Measurements from ENCODE around the gene VWDE.

Gene VWDE

DNA sequence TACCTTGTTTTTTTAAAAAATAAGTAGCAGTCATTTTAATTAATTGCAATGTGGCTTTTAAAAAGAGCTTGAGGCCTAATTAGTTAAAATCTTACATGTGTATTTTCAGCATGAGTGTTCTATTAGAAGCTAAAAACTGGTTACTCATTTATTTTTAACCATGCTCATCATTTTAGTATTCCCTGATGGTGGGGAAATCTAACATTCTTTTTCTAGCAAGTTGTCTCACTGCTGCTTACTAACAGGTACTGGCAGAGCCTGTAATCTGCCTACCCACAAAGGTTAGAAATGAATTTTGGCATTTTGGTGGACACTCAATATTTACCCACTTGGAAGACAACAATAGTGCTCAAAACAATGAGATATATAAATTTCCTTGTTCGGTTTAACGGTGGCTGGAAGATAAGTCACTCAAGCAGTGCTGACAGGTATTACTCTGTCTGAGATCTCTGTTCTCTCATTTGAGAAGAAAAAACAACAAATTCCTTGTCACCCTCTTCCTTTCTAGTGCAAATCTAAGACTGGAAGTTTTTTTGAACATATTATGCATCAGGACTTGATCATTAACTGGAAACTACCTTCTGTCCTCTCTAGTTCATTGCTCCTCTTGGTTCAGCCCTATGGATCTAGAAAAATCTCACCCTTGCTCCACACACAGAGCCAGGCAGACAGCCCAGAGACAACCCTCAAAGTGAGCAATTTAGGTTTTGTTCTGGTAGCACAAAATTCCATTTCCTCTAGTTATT lies 83.3 kb downstream of the VWDE start:
- TF ChIP-seq, protein P1, sequence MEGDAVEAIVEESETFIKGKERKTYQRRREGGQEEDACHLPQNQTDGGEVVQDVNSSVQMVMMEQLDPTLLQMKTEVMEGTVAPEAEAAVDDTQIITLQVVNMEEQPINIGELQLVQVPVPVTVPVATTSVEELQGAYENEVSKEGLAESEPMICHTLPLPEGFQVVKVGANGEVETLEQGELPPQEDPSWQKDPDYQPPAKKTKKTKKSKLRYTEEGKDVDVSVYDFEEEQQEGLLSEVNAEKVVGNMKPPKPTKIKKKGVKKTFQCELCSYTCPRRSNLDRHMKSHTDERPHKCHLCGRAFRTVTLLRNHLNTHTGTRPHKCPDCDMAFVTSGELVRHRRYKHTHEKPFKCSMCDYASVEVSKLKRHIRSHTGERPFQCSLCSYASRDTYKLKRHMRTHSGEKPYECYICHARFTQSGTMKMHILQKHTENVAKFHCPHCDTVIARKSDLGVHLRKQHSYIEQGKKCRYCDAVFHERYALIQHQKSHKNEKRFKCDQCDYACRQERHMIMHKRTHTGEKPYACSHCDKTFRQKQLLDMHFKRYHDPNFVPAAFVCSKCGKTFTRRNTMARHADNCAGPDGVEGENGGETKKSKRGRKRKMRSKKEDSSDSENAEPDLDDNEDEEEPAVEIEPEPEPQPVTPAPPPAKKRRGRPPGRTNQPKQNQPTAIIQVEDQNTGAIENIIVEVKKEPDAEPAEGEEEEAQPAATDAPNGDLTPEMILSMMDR (IDR thresholded peaks at IDR 0.05; ENCODE audit: low read depth, low read length), result no peak
- no peak overlapping the region for H3K4me3 ChIP-seq (ENCODE audit: low read depth, low read length)
- H3K36me3 ChIP-seq, result no peaks in the 10 kb centered on the region
- no peaks in the 10 kb centered on the region for H3K27me3 ChIP-seq
- peaks cover 22% of the 10 kb centered on the region for H3K4me1 ChIP-seq
- DNase-seq, result no peak
- no peaks in the 10 kb centered on the region for H3K9me3 ChIP-seq

DNA sequence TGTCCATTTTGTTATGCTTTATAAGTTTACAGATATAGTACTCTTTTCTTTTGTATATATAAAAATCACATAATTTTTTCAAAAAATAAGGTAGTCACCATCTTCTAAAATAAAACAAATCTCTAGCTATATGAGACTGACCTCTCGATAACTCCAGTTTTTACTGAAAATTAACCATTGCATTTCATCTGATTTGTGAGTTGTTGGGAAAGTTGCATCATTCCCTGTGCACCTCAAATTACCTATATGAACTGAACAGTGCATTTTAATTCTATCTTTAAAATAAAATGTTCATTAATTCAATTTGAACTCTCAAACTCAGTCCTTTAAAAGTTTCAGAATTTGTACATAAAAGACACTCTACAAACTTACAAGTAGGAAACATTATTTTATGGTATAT lies 86.0 kb downstream of the VWDE start:
- Histone ChIP-seq H3K4me1 (peaks cover 22% of the 10 kb centered on the region), H3K9me3 (no peaks in the 10 kb centered on the region), H3K36me3 (no peaks in the 10 kb centered on the region), H3K27me3 (no peaks in the 10 kb centered on the region), H3K4me3 (ENCODE audit: low read depth, low read length) (no peak overlapping the region)
- TF ChIP-seq, protein P1 (IDR thresholded peaks at IDR 0.05; ENCODE audit: low read depth, low read length), result no peak
- DNase-seq, result no peak

DNA sequence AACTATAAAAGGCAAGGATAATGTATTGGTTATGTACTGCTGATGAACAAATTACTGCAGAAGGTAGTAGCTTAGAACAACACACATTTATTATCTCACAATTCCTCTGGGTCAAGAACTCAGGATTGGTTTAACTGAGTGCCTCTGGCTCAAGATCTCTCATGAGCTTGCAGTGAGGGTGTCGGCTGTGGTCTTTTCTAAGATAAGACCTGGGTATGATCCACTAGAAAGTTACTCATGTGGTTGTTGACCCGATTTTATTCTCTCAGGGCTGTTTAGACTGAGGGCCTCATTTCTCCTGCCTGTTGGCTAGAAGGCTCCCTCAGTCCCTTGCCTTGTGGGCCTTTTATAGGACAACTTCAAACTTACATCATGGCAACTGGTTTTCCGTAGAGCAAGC lies 86.7 kb downstream of the VWDE start:
- H3K9me3 ChIP-seq, result no peaks in the 10 kb centered on the region
- TF ChIP-seq, protein P1 (IDR thresholded peaks at IDR 0.05; ENCODE audit: low read depth, low read length), result no peak
- no peaks in the 10 kb centered on the region for H3K36me3 ChIP-seq
- H3K4me1 ChIP-seq, result peaks cover 22% of the 10 kb centered on the region
- DNase-seq, result no peak
- no peak overlapping the region for H3K4me3 ChIP-seq (ENCODE audit: low read depth, low read length)
- H3K27me3 ChIP-seq, result no peaks in the 10 kb centered on the region

DNA sequence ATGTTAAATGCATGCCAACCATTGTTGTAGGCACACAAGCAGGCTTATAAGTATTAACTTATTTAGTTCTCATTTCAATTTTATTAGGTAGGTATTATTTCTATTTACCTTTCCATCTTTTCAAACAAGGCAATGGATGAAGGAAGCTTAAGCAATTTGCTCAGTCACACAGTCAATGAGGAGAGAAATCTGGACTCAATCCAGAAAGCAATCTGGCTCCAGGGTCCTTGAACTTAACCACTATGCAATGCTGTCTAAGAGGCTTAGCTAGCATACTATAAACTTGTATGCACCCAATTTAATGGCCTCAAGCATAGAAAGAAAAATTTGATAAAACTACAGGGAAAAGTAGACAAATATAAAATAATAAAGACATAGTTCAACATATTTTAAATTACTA lies 88.6 kb downstream of the VWDE start:
- DNase-seq, result no peak
- H3K4me1 ChIP-seq, result peaks cover 17% of the 10 kb centered on the region
- no peaks in the 10 kb centered on the region for H3K36me3 ChIP-seq
- TF ChIP-seq, protein P1 (IDR thresholded peaks at IDR 0.05; ENCODE audit: low read depth, low read length), result no peak
- H3K9me3 ChIP-seq, result no peaks in the 10 kb centered on the region
- no peaks in the 10 kb centered on the region for H3K27me3 ChIP-seq
- H3K4me3 ChIP-seq (ENCODE audit: low read depth, low read length), result no peak overlapping the region

DNA sequence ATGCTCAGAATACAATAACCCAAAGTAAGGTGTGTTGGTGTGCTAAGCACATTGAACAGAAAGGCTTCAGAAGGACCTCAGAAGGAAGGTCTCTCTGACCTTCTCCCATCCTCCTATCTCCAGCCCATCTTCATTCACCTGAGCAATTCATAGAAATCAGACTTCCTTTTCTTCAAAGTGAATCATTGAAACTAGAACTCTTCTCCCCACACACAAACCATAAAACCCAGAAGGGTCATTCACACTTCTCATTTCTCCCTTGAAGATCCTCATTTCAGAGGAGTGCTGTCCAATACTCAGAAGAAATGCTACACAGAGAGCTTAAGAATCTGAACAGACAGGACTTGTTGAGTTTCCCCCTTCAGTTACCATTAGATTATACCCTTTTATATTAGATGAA lies 89.5 kb downstream of the VWDE start:
- H3K36me3 ChIP-seq, result no peaks in the 10 kb centered on the region
- TF ChIP-seq, protein P1 (IDR thresholded peaks at IDR 0.05; ENCODE audit: low read depth, low read length), result no peak
- DNase-seq, result no peak

DNA sequence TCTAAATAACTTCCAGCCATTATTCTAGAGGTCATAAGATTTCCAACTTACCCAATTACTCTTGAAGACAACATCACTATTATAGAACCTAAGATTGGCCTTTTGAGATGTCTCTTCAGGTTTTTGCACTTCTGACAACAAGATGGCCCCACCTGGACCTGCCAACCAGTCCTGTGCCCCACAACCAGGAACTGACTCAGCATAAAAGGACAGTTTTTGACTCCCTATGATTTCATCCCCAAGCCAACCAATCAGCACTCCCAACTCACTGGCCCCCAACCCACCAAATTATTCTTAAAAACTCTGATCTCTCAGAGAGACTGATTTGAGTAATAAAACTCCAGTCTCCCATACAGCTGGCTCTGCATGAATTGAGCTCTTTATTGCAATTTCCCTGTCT lies 98.2 kb downstream of the VWDE start:
- H3K4me3 ChIP-seq (ENCODE audit: low read depth, low read length), result no peak overlapping the region
- no peaks in the 10 kb centered on the region for H3K36me3 ChIP-seq
- peaks cover 17% of the 10 kb centered on the region for H3K4me1 ChIP-seq
- H3K27me3 ChIP-seq, result no peaks in the 10 kb centered on the region
- no peak for DNase-seq
- TF ChIP-seq, protein P1 (IDR thresholded peaks at IDR 0.05; ENCODE audit: low read depth, low read length), result no peak
- H3K9me3 ChIP-seq, result no peaks in the 10 kb centered on the region

More for the DNA sequence above, 89.5 kb downstream of the VWDE start:
- H3K9me3 ChIP-seq, result no peaks in the 10 kb centered on the region
- peaks cover 17% of the 10 kb centered on the region for H3K4me1 ChIP-seq
- no peaks in the 10 kb centered on the region for H3K27me3 ChIP-seq
- H3K4me3 ChIP-seq (ENCODE audit: low read depth, low read length), result no peak overlapping the region

Measured in BE2C (cell line).